H1 (cell line): ENCODE measurements around the gene SLC6A12. TPM values are rescaled to one million over a fixed set of nuclear protein-coding genes. Genes with fewer than 3 reads are reported as not detected.

ENCODE experiments used
- BACH1 ChIP-seq: IDR thresholded peaks from 2 replicates; pipeline ENCODE4 v1.6.1; 2012; ENCODE audit warnings: low read length, improper control_type of control experiment
- BCL11A ChIP-seq, 2 experiments: IDR thresholded peaks; one replicate each; pipeline ENCODE4 v1.6.1; 2011; ENCODE audit warnings: low read depth in 2 of 2, low read length in 2 of 2, mild to moderate bottlenecking in 2 of 2
- RFX5 ChIP-seq: IDR thresholded peaks from 2 replicates; pipeline ENCODE4 v1.6.1; 2011; ENCODE audit warnings: low read depth, low read length, improper control_type of control experiment, borderline replicate concordance
- SP1 ChIP-seq: IDR thresholded peaks from 2 replicates; pipeline ENCODE4 v1.6.1; 2011; ENCODE audit warnings: low read depth, low read length
- SP2 ChIP-seq: IDR thresholded peaks from 2 replicates; pipeline ENCODE4 v1.6.1; 2012; ENCODE audit warnings: mild to moderate bottlenecking, low read length, inconsistent platforms
- TBP ChIP-seq: IDR thresholded peaks from 2 replicates; pipeline ENCODE4 v1.6.1; 2011; ENCODE audit warnings: low read depth, low read length, improper control_type of control experiment
- polyA plus RNA-seq, 7 experiments: library from polyadenylated mRNA; depleted of rRNA in 3 of 7; stranded (reverse) in 5 of 7; unstranded in 2 of 7; fragments of >200 nt in 5 of 7; fragments of 200-250 nt in 2 of 7; gene quantifications; 1 replicate in 5 of 7; 2 replicates in 1 of 7; 4 replicates in 1 of 7; pipeline versions ENCODE4 v1.2.1 to v1.2.3, GENCODE V29; 2011 to 2013; ENCODE audit warnings: missing spikeins in 2 of 7, mixed read lengths in 2 of 7
- total RNA-seq: library from RNA; stranded (reverse); fragmentation: NEBNext Ultra II Directional; extraction: Animal tissue kit (Norgen Biotek cat#: 25700); gene quantifications from 2 replicates; pipeline ENCODE4 v1.2.1, GENCODE V29; 2021
- TF ChIP-seq, protein P1 (sequence below): IDR thresholded peaks from 2 replicates; pipeline ENCODE4 v1.6.1; 2011; ENCODE audit warnings: low read depth, mild to moderate bottlenecking, low read length; ENCODE audit not compliant: insufficient read depth
- TF ChIP-seq, protein P2 (sequence below), 3 experiments: IDR thresholded peaks; 1 replicate in 2 of 3; 2 replicates in 1 of 3; pipeline versions ENCODE4 v1.5.1 to v1.6.1; 2011; ENCODE audit warnings: low read length in 3 of 3, mild to moderate bottlenecking in 3 of 3, inconsistent platforms in 2 of 3, low read depth in 1 of 3, moderate library complexity in 1 of 3; ENCODE audit not compliant: insufficient read depth in 1 of 3; ENCODE audit errors: control extremely low read depth in 1 of 3

The SLC6A12 gene
- total and polyA plus RNA-seq, 2 of the 8 experiments (the other 6 are each of a cell fraction or from before 2014, with no cell fraction given), result 0.70 to 1.1 TPM

DNA sequence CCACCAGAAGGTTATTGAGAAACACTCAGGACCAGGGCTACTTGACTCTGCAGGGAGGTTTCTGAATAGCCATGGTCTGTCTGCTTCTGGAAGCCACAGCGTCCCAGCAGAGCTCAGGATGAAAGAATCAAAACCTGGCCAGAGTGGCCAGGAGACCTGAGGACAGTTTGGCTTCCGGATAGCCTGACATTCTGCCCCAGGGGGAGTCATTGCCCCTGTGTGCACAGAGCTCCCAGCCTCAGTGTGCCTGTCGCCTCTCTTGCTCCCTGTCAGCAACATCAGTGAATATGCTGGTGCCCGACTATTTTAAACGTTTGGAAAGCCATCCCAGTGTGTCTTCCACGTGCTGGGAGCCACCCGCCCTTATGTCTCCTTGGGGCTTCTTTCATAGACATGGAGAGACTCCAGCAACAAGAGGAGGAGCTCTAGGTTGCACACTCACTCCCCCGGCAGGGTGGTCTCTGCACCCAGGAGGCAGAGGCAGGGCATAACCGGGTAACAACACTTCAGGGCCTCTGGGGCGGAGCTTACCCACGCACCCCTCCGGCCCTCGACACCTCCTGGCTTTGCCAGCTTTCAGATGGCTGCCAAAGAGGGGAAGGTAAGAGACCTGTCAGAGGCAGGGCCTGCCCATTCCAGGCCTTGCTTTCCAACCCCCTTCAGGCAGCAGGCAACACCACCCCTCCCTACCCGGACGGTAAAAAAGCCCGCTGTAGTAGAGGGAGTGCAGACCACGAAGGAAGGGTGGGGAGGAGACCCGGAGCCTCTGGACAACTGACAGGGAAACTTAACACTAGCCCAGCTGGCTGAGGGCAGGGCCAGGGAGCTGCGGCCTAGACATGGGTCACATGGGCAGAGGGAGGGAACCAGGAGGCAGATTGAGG is 19.0 kb upstream of the SLC6A12 start (continued):
- TF ChIP-seq, protein P1, sequence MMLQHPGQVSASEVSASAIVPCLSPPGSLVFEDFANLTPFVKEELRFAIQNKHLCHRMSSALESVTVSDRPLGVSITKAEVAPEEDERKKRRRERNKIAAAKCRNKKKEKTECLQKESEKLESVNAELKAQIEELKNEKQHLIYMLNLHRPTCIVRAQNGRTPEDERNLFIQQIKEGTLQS, result no peak
- no peak for TF ChIP-seq RFX5
- TF ChIP-seq, protein P2, sequence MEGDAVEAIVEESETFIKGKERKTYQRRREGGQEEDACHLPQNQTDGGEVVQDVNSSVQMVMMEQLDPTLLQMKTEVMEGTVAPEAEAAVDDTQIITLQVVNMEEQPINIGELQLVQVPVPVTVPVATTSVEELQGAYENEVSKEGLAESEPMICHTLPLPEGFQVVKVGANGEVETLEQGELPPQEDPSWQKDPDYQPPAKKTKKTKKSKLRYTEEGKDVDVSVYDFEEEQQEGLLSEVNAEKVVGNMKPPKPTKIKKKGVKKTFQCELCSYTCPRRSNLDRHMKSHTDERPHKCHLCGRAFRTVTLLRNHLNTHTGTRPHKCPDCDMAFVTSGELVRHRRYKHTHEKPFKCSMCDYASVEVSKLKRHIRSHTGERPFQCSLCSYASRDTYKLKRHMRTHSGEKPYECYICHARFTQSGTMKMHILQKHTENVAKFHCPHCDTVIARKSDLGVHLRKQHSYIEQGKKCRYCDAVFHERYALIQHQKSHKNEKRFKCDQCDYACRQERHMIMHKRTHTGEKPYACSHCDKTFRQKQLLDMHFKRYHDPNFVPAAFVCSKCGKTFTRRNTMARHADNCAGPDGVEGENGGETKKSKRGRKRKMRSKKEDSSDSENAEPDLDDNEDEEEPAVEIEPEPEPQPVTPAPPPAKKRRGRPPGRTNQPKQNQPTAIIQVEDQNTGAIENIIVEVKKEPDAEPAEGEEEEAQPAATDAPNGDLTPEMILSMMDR (IDR thresholded peaks at IDR 0.05; ENCODE audit: control extremely low read depth in 1 of 3, insufficient read depth in 1 of 3, low read depth in 1 of 3, low read length in 3 of 3), result no peak
- TF ChIP-seq BCL11A (IDR thresholded peaks at IDR 0.05; ENCODE audit: low read depth in 2 of 2, low read length in 2 of 2), result no peak
- no peak for TF ChIP-seq SP1
- TF ChIP-seq TBP, result no peak
- TF ChIP-seq SP2, result no peak
- no peak for TF ChIP-seq BACH1
- TF ChIP-seq, all 59 proteins: peak for 0
